Anterior cingulate cortex (tissue), 58 donors: ENCODE data around the gene TLE2.
"Not testable (repeated sequence)": the region's sequence is repeated elsewhere in the genome, so short reads cannot be mapped to it uniquely, and the experiment has no call there.

Experiments used
- DNase-seq, 58 donors: peaks; one replicate each; lab custom pipeline; 2025; lab: John Stamatoyannopoulos, UW

The TLE2 gene

DNA sequence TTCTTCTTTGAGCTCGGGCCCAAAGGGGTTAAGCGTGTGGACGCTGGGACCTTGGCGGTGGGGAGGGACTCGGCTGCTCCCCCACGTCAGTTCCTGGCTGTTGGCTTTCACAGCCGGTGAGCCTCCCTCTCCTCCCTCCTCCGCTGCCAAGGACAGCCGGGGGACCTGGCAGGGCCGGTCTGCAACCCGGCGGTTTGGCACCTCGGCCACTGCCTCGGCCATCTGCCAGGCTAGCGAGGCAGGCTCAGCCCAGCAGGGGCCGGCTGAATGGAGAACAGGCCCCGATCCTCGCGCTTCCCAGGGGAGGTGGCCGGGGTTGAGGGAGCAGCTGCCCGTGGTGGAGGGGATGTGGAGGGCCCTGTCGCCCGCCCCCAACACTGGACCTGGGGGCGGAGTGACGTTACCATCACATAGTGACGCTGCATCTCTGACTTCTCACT is 28.2 kb upstream of the TLE2 start:
- DNase-seq = peak; percentile 5 to 90 (median 70)

DNA sequence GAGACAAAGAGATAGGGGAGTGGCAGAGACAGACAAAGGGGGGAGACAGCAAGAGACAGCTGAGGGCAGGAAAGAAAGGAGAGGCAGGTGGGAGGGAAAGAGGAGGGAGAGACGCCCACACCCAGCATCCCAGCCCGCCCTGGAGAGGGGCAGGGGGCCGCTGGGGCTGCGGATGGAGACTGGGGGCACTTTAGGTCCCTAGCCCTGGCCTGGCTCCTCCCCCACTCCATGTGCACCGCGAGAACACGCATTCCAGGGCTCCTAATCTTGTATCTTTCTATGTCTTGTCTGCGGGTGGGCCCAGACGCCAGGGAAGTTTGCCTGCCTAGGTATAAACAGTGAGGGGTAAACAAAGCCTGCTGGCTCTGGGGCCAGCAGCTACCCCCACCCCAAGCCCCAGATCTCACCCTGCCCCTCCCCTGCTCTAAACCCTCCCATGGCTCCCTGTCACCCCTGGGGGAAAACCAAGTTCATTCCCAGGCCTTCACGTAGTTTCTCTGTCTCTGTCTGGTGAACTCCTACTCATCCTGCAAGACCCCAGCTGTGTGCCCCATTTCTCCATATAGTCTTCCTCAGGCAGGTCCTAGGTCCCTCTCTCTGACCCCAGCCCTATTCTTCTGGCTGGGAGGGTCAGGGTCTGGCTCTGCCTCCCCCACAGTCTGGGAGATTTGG is 27.5 kb upstream of the TLE2 start:
- no peak for DNase-seq

DNA sequence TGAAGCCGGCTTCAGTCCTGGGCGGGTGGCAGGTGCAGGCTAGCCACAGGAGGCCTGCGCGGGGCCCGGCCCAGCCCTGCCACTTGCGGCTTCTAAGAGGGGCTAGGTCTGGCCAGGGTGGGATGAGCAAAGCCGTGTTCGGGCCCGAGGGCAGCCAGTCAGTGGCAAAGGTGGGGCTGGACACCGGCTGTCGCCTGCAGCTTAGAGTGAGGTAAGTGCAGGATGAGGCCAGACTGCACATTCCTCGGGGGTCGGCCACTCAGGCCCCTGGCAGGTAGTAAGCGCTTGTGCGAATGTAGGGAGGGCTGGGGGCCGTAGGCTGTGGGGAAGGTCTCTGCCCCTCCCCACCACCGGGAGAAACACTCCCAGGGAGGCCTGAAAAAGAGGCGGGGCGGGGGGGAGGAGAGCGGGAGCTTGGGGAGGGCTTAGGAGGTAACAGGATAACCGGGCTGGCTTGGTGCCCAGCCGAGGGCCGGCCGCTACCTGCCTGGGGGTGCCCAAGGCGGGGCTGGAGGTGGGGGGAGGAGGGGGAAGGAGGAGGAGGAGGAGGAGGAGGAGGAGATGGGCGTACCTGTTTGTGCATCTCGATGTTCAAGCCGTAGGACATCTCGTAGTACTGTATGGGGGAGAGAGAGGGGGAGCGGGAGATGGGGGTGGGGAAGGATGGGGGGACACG is 26.8 kb upstream of the TLE2 start:
- no peak for DNase-seq

DNA sequence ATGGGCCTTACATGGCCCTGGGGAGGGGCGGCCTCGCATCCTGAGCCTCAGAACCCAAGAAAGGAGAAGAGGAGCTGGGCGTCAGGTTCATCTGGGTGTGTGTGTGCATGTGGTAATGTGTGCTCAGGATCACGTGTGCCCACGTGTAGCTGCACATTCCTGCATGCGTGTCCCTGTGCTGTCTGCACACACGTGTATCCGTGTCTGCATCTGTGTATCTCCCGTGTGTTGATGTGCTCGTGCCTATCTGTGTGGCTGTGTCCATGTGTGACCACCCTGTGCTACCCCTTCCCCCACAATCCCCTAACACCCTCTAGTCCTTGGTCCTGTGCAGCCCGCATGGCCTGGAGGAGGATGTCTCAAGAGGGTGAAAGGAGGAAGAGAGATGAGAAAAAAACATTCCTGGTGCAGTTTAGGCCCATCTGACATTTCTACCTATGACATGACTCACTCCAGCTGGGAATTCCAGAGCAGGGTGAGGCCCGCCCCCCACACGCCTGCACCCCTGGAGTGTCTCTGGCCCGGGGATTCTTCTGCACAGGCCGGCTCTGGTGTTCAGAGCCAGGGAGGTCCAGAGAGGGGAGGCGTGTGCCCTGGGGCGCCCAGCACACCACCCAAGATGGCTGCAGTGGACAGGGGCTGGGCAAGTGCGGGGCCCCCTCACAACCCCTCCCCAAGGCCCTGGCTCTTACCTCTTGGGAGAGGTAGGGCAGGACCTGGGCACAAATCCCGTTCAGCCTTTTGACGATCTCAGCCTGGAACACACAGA is 26.1 kb upstream of the TLE2 start:
- DNase-seq = peak in 1 of 58 donors; percentile 10

DNA sequence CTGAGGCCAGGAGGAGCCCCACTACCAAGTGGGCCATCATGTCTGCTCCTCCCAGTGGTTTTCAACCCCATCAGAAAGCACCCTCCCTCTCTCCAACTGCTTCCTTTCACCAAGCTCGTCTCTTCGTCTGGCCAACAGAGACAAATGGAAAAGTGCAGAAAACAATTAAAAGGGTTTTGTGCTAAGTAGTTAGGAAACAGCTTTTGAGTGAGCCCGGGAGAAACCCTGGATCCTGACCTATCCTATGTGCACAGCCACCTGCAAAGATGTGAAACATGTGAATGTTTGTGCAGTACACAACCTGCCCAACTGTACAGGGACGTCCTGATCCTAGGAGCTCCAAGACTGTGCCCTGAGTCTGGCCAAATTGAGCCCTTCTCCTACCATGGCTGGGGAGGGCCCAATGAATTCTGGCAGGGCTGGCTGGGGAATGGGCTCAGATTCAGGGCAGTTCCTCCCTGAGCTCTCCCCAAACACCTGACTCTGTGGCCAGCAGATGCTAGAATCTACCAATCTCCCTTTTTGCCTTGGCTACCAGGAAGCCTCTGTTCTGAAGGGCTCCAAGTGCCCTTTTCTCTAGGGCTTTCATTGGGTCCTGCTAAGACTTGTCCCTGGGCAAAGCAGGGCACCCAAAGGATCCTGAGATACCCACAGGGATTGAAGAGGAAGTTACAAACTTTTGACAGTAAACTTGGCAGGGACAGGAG is 25.3 kb upstream of the TLE2 start:
- no peak for DNase-seq

DNA sequence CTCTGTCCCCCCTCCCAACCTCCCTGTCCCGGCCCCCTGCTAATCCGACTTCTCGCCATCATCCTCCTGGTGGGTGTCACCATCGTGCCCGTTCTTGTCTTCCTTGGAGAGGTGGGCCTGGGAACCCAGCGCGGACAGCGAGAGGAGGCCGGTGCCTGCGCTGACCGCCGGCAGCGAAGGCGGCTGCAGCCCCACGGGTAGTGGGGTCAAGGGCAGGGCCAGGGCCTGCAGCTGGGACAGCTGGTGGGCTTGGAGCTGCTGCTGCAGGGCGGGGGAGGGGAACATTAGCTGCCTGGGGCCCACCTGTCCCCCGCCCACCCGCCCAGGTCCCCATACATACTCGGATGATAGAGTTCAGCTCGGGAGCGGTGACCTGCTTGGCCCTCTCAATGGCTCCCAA is 24.7 kb upstream of the TLE2 start:
- DNase-seq = no peak

DNA sequence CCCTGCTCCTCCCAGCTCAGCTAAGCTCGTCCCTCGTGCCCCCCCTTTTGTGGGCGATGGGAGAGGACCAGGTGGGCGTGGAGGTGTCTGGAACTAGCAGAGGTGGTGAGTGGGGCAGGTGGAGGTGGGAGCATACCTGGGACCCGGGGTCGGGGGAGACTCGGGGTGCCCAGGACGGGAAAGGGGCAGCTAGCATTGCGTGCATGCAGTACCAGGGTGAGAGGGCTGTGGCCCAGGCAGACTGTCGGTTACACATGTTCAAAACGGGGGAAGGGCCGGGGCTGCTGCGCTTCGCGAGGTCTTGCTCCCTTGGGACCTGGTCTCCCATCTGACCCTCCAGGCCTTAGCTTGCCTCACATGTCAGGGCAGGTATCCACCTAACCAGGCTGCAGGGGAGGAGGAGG is 24.1 kb upstream of the TLE2 start:
- no peak for DNase-seq

DNA sequence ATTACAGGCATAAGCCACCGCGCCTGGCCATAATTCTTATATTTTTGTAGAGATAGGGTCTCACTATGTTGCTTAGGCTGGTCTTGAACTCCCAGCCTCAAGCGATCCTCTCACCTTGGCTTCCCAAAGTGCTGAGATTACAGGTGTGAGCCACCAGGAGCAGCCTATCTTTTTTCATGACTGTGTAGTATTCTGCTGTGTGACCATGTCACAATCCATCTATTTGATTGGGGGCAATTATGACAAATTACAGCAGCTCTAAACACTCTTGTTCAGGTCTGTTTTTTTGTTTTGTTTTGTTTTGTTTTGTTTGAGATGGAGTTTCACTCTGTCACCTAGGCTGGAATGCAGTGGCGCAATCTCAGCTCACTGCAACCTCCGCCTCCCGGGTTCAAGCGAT is 20.9 kb upstream of the TLE2 start:
- DNase-seq = not testable (repeated sequence)

DNA sequence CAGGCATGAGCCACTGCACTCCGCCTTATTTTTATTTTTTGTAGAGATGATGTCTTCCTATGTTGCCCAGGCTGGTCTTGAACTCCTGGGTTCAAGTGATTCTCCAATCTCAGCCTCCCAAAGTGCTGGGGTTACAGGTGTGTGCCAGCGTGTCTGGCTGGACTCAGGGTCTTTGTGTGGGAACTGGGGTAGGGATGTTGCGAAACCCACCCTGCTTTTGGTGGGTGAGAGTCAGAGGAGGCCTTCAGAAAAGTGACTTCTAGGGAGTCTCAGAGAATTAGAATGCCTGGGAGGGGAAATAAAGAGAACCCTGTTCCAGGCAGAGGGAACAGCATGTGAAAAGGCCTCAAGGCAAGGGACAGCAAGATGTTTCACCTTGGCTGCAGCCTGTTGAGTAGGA is 20.0 kb upstream of the TLE2 start:
- DNase-seq = no peak

DNA sequence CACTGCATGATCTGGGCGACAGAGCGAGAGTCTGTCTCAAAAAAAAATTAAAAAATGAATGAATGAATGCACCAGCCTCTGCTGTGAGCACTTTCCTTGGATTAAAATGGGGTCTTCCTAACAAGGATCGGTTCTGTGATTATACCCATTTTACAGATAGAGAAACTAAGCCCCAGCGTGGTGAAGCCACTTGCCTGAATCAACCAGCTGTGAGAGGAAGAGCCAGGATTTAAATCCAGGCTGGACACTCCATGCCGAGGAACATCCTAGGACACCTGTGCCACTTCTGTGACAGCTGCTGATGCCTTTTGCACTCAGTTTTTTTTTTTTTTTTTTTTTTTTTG is 19.1 kb upstream of the TLE2 start:
- no peak for DNase-seq

DNA sequence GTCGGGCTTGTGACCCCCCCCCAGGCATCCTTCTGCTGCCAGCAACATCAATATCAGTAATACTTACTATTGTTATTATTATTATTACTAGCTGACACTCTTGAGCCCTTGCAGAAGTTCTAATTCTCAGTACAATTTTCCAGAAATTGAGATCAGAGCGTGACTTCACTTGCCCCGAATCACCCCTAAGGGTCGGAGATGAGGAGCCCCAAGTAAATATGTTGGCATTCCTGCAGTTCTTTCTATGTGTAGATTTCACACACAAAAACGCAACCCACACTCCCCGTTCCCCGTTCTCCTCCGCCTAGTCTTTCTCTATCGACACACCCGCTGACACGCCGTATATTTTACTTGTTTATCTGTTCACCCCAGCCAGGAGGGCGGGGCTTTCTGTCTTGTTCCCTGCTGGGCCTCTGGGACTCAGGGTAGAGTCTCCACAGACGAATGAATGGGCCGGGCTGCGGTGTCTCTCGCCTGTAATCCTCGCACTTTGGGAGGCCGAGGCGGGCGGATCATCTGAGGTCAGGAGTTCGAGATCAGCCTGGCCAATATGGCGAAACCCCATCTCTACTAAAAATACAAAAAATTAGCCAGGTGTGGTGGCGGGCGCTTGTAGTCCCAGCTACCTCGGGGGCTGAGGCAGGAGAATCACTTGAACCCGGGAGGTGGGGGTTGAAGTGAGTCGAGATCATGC is 18.6 kb upstream of the TLE2 start:
- DNase-seq = peak in 1 of 58 donors; percentile 19

DNA sequence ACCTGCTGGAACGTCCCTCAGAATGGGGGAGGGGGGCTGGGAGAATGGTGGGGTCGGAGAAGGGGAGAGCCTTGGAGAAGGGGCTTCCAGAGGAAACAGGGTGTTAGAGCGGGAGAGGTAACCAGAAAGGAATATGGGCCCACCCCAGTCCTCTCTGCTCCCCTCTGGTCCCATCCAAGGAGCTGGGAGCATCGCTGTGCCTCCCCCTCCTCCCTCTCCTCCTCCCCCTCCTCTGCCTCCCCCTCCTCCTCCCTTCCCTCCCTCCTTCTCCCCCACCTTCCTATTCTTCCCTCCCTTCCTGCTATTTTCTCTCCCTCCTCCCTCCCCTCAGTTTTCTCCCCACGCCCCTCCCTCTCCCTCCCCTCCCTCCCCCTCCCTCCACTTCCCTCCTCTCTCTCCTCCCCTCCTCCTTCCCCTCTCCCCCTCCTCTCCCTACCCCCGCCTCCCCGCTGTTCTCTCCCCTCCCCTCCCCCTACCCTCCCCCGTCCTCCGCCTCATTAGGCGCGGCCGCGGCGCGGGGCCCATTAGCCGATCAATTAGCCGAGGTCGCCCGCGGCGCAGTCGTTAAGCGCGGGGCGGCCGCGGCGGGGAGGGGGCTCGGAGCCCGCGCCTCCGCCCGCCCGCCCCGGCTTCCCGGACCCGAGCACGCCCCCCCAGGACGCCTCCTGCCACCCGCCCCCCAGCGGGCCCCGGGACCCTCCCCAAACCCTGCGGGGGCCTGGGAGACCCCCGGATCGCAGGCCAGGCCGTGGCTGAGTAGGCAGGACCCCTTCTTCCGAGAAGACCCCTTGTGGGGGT is 17.8 kb upstream of the TLE2 start:
- DNase-seq = no peak

DNA sequence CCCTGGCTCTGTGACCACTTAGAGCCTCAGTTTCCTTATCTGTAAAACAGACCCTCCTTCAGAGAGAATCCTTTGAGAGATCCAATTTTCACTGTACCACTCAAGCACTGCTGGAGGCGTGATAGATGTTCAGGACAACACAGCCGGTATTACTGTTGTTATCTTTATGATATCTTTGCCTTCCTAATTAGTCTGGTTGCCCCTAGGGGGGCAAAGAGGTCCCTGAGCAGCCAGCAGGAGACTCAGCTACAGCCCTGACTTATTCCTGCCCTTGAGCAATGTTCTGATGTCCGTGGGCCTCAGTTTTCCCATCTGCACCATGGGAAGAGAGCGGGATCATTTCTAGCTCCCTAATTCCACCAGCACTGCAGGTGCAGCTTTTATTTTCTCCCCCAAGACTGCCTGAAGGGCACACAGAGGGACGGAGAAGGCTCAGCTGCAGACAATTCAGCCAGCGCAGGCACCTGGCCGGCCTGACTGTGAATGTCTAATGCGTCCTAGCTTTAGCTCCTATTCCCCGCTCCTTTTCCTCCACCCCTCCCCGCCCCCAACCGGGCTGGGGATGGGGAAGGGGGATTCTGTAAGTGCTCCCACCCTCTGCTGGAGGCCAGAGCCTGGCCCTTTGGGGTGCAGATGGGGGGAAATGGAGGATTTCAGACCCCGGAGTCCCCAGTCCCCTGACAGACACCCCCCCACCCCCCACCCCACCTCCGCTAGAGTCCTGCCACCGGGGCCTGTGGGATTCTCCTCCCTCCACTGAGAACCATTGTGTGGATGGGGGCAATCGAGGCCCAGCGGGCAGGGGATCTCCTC is 17.0 kb upstream of the TLE2 start:
- no peak for DNase-seq

DNA sequence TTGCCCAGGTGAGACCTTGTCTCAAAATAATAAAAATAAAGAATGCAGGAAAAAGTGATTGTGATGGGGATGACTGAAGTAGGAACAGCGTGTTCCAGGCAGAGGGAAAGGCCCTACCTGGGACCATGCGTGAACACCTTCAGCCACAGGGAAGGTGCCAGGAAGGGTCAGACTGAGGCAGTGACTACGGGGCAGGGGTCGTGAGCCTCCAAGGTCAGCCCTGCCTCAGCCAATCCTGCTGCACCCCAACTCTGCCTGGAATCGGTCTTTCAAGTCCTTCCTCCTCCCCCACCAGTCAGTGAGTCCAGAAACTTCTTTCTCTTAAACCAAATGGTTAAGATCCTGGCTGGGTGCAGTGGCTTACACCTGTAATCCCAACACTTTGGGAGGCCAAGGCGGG is 16.1 kb upstream of the TLE2 start:
- no peak for DNase-seq

DNA sequence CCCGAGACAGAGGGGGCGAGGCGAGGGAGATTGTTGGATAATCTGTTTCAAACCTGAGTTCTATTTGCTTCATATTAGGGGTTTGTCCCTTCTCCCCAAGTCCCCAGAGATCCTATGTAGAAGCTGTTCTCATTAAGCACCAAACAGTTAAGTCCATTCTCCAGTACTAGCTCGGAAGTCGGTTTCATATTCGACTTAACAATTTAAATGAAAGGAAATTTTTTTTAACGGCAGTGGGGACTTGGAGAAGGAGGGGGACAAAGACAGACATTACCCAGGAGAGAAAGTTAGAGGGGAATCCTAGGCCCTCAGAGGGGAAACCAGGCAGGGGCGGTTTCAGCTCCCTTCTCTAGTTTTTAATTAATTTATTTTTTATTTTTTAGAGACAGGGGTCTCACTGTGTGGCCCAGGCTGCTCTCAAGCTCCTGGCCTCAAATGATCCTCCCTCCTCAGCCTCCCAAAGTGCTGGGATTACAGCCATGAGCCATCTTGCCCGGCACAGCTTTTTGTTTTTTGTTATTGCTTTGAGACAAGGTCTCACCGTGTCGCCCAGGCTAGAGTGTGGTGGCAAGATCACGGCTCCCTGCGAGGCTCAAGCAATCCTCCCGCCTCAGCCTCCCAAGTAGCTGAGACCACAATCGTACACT is 13.7 kb upstream of the TLE2 start:
- DNase-seq = no peak

DNA sequence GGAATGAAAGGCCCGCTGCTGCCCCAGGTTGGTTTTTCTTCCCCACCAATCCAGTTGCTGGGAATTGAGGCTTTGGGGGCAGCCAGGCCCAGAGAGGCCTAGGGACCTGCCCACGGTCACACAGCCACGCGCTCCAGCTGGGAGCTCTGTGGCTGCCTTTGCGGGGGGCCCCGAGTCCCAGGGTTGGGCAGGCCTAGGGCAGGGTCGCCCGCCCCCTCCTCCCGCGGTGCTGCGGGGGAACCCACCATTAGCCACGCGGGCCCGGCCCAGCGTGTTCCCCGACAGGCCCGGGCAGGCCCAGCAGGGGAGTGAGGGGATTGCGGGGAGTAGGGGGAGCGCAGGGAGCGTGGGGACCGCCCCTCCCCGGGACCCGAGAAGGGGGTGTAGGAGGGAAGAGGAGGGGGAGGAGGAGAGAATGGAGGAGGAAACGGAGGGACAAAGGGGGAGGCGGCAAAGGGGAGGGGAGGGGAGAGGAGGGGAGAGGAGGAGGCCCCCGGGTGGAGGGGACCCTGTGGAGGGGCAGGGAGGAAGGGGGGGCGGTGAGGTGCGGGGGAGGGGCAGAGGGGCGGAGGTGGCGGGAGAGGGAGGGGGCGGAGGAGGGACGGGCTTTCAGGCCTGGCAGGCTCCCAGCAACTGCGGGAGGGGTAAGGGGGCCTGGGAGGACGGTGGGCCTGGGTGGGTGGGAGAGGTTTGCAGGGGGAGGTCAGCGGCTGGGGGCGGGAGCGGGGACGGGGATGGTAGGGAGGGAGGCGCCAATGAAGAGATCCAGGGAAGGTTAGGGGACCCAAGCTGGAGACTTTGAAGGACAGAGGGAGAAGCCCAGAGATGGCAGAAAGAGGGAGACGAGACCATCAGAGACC is 12.9 kb upstream of the TLE2 start:
- DNase-seq = no peak

DNA sequence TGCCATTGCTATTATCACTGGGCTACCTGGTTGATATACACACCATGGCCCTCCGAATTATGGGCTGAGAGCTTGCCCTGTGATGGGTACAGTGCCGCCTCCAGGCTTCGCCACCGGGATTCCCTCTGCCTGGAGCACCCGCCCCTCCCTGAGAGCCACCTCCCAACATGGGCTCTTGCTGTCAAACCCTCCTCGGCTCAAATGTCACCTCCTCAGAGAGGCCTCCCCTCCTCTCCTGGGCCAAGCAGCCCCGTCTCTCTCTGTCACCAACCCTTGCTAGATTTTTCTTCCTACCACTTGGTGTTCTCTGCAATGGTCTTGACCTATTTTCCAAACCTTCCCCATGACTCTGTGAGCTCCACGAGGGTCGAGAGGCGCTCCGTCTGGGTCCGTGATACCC is 12.2 kb upstream of the TLE2 start:
- DNase-seq = no peak
